NK-92 (cell line): ENCODE results near the gene MRPL21.
"Not testable (repeated sequence)": the region's sequence is repeated elsewhere in the genome, so short reads cannot be mapped to it uniquely, and the experiment has no call there.

Source experiments
- DNase-seq: peaks from one replicate; lab custom pipeline; 2025; ENCODE audit not compliant: unreplicated experiment; lab: John Stamatoyannopoulos, UW

The MRPL21 gene

DNA sequence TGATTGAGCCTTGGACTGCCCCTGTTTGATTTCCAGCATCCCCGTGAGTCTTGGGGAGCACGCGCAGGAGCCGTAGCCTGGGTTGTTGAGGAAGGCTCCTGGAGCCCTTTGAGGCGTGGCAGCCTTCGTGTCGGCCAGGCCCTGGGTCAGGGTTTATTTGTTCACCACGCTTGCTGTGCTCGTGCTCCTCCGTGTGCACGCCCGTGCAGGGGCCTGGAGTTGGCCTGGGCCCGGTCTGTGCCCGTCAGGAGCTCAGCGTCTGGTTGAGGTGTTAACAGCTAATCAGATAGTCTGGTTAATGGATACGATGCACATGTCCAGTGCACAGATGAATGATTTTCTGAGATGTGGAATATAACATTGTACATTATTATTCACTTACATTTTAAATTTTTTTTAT, 8.1 kb upstream of the MRPL21 start:
- no peak for DNase-seq

DNA sequence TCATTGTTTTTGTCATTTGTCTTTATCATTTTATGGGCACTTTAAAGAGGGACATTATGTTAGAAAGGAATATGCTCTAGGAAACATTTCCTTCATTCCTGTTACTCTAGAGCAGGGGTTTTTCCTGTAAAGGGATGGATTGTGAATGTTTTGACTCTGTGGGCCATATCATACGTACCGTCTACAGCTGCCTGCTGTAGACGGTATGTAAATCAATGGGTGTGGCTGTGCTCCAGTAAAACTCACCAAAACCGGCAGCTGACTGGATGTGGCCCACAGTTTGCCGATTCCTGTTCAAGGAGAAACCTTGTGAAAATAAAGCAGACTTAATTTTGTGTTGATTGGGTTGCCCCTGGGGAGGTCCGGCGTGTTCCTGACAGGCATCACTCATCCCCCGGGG, 7.3 kb upstream of the MRPL21 start:
- DNase-seq = no peak

DNA sequence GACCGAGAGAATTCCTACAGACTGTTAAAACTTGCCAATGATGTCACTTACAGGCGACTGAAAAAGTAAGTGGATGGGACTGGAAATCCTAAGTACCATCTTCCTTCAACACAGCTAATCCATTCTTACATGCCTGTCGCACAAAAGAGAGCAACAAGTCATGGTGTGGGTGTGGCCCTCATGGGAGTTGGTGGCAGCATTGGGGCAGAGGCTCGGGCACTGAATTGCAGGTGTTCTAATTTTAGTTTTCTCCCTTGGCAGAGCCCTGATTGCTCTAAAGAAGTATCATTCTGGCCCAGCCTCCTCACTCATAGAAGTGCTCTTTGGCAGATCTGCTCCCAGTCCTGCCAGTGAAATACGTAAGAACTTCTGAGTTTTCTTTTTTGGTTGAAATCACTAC, 4.6 kb upstream of the MRPL21 start:
- no peak for DNase-seq

DNA sequence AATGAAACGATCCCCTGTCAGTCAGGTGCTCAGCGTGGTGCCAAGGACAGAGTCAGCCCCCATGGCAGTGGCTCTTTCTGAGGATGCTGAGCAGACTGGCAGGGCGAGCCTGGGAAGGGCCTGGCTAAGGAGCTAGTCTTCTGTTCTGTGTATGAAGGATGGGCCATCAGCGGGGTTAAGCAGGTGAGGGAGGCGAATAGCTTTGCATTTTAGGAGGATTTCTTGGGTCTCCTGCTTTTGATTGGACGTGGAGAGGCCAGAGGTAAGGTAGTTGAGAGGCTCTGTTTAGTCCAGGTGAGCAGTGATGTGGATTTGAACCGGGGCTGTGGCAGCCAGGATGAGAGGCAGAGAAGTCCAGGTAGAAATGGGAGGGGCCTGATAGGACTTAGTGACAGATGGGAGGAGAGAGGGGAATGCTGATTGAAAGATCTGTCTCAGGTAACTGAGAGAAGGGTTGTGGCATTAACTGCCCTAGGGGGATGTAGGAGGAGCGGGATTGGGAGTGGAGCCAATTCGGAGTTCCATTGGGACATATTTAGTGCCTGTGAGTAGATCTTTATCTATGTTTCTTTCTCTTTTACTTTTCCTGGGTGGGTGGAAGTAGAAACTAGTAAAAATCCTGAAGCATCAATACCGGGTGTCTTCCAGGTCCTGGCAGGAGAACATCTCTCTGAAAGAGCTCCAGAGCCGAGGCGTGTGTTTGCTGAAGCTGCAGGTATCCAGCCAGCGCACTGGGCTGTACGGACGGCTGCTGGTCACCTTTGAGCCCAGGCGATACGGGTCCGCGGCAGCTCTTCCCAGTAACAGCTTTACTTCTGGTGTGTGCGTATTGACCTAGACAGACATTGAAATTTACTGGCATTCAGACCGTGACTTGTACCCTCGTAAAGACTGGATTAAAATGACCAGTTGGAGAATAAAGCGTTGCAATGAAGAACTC, 2.1 kb upstream of the MRPL21 start:
- DNase-seq = no peak

DNA sequence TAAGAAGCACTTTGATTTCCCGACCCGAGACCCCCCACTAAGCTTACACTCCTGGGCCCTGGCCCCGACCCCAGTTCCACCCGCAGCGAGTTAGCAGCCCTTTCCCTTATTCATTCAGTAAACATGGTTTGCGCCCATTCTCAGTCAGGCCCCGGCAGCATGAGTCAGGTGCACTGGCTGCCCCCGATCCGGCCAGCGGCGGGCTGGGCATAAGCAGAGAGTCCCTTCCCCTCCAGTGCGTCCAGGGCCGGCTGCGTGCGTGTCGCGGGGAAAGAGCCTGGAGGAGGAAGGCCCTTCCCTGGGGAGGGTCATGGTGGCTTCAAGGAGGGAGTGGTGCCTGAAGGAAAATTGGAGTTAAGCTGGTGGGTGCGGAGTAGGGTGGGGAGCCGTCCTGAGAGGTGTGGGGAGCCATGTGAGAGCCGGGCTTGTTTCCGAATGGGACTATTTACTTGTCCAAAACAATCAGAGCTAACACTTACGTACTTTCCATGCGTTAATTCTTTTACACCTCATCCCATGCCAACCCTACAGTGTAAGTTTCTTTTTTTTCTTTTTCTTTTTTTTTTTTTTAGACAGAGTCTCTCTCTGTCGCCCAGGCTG, 716 bp upstream of the MRPL21 start:
- no peak for DNase-seq

DNA sequence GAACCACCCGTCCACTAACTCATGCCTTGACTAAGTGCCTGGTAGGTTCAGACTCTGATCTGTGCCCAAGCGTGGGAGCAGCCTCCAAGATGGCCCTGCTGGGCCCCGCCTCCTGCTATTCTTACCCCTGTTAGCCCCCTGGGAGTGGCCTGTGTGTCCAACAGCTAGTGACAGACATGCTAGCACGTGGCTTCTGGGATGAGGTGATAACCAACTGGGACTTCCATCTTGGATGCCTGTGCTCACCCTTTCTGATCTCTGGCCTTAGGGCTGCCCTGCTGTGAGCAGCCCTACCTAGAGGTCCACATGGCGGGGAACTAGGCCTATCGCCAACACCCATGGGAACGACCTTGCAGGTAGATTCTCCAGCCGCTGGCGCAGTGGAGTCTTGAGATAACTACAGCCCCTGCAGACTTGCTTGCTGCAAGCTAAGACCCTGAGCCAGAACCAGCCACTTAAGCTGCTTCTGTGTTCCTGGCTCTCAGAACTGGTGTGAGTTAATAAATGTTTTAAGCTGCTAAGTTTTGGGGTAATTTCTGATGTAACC, 2.7 kb downstream of the MRPL21 start:
- no peak for DNase-seq

DNA sequence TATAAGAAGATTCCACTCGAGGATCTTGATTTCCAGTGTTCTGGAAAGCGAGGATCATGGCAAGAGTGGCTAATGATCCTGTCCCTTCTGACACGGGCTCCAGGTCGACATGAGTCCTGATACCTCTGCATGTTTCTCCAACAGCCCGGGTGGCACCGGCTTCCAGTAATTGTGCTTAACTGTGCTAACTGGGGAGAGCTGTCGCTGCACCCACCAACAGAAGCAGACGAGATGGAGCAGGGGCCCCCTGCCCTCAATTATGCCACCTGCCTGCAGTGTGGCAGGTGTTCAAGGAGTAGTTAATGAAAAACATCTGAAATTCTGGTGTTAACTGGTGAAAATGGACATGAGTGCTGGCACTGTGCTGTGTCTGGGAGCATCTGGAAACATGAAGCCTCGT, 6.2 kb downstream of the MRPL21 start:
- no peak for DNase-seq

DNA sequence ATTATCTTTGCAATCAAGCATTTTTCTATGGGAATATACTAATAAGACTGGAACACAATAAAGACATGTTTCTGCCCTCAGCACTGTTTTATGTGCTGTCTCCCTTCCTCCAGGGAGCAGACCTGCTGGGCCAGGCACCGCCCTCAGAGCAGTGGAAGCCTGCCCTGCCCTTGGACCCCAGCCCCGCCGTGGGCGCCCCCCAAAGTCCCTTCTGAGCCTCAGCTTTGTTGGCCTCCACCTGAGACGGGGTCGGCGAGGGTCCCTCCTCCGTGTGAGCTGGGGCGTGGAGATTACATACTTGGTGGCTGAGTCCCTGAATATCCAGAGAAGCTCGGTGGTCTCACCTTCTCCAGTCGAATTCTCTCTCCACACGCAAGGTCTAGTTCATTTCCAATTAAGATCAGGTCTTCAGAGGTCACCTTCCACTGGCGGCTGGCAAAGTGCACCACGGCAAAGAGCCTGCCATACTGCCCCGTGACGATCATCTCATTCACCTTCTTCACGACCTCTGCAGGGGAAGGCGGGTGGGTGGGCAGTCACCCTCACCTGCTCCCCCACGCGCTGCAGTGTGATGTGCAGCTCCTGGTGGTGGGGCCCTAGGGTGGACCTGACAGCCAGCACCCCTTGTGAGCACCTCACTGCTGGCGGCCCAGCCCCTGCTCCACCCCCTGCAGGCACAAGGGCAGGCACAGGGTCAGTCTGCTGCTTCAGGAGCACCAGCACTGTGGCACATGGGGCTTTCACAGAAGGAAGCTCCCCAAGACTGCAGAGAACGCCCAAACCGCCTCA, 7.3 kb downstream of the MRPL21 start:
- no peak for DNase-seq

DNA sequence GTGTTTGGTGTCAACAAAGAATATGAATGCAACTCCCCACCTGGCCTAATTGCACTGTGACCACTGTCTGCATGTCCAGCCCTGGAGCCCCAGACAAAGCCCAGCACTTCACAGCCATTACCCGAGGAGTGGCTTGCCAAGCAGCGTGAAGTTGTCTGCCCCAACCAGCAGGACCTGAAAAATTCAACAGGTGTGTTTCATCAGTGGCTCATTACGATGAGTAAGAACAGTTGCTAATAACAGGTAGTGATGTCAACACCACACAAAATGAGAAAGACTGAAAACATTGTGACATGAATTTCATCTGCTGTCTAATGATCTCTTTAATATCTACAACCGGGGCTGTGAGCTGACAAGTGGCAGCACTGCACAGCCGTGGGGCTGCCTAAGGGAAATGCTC, 10.3 kb downstream of the MRPL21 start:
- DNase-seq = no peak

DNA sequence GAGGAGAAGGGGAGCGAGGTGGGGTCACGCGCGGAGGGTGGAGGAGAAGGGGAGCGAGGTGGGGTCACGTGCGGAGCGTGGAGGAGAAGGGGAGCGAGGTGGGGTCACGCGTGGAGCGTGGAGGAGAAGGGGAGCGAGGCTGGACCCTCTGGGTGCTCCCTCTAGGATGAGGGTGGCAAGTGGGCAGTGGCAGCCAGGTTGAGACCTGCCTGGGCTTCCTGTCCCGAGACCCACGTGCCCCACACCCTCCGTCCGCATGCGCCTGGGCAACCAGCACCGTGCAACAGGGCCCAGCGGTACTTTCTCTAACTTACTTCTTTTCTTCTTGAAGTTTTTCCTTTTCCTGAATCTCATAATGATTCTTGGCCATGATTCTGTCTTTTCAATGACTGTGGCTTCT, 11.1 kb downstream of the MRPL21 start:
- no peak for DNase-seq

DNA sequence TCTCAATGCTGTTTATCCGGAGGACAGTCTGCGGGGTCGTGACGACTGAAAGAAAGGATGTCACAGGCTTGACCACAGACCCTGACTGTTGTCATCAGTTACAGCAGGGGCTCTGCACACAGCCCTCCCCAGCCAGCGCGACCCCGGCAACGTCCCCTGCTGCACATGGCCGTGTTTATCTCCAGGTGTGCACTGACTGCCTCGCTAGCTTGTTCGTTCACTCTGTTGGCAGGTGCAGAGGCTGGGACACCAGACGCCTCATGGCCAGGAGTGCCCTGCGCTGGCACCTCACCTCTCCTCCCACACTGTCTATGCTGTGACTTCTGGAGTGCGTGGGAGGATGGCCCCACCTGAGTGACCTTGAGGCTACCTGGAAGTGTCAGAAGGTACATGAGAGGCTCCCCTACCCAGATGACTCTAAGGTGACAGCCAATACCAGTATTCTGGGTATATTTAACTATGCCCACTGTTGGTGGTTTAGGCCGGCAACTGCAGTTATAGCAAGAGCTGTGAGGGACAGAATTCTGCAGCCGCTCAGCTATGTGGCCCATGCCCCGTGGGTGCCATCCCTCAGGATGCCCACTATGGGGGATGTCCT, 12.2 kb downstream of the MRPL21 start:
- DNase-seq = no peak

DNA sequence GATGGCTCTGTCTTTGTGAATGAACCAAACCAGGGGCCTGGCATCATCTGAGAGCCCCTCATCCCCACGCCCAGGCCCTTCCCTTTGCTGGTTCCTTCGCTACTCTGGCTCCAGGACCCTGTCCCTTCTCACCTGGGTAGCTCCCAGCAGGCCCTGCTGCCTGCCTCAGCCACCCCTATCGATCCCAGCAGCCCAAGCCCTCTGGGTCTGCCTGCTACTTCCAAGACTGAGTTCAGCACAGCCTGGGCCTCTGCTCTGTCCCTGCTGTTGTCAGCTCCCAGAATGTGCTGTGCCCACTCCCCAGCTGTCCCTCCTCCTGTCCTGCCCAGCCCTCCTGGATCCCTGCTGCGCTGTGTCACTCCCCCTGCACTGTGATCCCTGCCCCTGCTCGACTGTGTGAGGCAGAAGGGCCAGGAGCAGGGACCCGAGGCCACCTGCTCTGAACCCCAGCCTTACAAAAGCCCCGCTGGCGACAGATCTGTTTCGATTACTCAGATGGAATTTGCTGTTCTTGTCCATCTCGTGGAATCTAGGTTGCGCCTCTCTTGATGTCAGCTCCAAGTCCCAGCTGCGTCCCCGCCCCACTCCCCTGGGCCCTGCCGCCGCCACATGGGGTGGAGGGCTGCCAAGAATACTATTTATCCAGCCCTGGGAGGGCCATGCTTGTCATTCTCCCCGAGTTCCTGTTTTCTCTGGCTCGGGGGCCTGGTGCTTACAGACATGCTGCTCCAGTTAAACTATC, 13.0 kb downstream of the MRPL21 start:
- no peak for DNase-seq

DNA sequence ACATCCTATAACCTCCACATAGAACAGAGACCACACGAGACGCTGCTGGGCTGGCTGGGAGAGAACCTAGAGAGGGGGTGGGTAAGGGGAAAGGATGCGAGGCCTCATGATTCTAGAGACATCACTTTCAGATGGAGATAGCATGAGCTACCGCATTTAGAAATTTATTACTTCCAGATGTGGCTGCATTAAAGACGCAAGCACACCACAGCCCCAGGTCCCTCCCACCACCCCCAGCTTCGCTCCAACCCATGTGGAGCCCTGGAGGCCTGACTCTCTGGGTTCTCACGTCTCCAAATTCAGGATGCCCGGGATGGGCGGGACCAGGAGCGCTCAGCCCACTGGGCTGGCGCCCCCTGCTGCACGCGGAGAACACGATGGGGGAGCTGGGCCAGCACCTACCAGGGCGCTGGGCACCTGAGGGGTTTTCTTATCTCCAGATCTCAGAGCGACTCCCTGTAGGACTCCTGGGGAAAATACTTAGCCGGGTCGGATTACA, 13.6 kb downstream of the MRPL21 start:
- DNase-seq = no peak

DNA sequence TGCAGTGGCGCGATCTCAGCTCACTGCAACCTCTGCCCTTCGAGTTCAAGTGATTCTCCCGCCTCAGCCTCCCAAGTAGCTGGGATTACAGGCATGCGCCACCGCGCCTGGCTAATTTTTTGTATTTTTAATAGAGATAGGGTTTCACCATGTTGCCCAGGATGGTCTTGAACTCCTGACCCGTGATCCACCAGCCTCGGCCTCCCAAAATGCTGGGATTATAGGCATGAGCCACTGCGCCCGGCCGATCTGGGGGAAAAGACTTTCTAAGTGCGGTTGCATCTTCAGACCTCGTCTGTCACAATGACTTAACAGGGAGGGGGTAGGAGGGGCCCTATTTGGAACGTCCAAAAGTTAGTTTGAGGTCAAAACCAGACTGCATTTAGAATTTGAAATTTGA, 18.8 kb downstream of the MRPL21 start:
- DNase-seq = not testable (repeated sequence)

DNA sequence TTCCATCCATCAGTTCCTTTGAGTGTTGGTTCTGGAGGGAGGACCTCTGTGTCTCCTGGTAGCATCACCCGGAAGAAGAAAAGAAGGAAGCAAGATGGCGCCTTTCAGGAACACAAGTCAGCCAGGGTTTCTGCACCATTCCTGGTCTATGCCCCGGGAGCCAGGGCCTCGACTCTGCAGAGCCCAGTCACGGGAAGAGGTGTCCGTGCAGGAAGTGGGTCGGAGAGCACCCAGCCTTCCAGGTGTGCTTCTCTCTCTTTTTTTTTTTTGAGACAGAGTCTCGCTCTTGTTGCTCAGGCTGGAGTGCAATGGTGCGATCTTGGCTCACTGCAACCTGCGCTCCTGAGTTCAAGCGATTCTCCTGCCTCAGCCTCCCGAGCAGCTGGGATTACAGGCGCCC, 21.2 kb downstream of the MRPL21 start:
- no peak for DNase-seq

DNA sequence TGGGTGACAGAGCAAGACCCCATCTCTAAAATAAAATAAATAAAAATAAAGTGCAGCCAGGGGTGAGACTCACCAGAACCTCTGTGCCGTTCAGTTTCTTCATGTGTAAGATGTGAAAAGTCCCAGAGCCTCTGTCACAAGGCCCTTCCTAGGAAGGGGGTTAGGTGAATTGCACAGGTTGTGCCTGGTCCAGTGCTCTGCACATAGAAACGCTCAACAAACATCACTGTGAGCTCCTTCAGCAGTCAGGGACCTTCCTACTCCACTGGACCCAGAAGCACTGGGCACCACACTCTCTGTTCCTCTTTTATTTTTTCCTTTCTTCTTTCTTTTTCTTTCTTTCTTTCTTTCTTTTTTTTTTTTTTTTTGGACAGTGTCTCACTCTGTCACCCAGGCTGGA, 22.3 kb downstream of the MRPL21 start:
- no peak for DNase-seq

DNA sequence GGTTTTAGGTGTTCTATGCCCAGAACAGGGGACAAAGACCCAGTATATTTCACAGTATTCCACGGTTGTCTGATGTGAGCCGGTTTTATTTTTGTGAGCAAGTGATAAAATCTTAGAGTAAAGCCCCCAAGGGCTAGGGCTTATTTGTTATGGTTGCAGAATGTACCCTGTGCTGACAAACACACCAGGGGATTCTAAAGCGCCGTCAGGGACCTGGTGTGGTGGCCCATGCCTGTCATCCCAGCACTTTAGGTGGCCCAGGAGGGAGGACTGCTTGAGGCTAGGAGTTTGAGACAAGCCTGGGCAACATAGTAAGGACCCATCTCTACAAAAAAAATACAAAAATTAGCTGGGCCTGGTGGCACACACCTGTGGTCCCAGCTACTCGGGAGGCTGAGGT, 22.8 kb downstream of the MRPL21 start:
- DNase-seq = no peak

DNA sequence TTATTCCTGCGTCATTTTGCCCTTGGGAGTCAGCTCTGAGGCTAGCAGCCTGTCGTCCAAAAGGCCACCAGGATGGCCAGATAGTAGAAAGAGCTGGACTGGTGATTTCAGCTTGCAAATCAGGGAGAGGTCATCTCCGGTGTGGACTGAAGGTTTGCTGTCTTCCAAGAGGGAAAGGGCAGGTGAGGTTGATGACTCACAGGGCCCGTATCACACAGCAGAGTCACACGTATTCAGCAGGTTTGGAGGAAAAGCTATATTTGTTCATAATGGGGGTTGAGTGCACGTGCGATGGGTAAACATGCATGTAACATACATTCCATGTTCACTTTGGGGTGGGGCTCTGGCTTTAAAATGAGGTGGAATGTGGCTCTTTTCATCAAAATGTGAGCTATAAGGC, 25.6 kb downstream of the MRPL21 start:
- DNase-seq = no peak

DNA sequence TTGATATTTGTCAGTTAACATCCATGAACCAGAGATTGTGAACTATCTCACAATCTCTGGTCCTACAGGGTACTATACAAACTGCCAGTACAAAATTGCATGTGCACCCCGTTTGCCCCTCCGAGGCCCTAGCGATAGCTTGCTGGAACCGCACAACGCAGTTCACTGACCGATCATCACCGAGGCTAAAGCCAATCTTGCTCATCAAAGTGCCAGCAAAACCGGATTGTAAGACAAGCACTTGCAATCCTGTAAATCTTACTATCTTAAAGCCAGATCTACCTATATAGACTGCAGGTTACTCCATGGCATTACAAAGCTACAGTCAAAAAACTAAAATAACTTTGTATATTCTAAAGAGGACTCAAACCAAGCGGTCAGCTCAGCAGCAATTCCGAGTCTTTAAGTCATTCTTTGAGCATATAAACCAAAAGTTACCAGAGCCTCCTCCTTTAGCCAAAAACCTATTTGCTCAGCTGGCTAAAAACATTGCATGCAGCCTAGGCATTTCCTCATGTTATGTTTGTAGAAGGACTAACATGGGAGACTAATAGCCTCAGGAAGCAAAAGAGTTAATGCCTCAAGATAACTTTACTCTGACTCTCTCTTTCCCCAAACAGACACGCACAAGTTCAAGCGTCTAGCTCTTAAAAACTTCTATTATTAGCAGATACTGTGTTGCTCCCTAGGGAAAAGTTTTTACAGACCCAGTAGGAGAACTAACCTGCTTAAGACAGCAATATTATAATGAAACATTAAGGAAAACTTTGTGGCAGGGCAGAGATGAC, 31.2 kb downstream of the MRPL21 start:
- DNase-seq = no peak

DNA sequence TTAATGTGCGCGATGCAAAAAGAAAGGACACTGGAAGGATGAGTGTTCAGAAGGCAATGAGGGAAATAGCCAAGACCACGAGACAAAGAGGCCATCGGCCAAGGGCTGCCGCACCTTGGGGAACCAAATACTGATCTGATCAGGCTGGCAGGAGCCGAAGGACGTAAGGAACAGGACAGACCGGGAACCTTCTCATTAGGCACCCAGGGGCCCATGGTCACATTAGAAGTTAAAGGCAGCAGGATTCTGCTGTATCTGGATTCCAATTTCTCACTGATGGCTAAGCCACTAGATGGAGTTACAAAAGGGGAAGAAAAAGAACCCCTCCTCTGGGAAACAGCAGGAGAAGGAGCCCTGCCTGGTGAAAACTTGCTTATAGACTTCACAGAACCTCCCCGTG, 33.2 kb downstream of the MRPL21 start:
- DNase-seq = no peak
